ENCODE results near the gene SLC15A3. TPM values are rescaled to one million over a fixed set of nuclear protein-coding genes. Genes with fewer than 3 reads are reported as not detected.

Gene SLC15A3
- total and polyA plus RNA-seq, 2 experiments from 2014 or later = 14.2 to 15.8 TPM

- TF ChIP-seq, protein P1, sequence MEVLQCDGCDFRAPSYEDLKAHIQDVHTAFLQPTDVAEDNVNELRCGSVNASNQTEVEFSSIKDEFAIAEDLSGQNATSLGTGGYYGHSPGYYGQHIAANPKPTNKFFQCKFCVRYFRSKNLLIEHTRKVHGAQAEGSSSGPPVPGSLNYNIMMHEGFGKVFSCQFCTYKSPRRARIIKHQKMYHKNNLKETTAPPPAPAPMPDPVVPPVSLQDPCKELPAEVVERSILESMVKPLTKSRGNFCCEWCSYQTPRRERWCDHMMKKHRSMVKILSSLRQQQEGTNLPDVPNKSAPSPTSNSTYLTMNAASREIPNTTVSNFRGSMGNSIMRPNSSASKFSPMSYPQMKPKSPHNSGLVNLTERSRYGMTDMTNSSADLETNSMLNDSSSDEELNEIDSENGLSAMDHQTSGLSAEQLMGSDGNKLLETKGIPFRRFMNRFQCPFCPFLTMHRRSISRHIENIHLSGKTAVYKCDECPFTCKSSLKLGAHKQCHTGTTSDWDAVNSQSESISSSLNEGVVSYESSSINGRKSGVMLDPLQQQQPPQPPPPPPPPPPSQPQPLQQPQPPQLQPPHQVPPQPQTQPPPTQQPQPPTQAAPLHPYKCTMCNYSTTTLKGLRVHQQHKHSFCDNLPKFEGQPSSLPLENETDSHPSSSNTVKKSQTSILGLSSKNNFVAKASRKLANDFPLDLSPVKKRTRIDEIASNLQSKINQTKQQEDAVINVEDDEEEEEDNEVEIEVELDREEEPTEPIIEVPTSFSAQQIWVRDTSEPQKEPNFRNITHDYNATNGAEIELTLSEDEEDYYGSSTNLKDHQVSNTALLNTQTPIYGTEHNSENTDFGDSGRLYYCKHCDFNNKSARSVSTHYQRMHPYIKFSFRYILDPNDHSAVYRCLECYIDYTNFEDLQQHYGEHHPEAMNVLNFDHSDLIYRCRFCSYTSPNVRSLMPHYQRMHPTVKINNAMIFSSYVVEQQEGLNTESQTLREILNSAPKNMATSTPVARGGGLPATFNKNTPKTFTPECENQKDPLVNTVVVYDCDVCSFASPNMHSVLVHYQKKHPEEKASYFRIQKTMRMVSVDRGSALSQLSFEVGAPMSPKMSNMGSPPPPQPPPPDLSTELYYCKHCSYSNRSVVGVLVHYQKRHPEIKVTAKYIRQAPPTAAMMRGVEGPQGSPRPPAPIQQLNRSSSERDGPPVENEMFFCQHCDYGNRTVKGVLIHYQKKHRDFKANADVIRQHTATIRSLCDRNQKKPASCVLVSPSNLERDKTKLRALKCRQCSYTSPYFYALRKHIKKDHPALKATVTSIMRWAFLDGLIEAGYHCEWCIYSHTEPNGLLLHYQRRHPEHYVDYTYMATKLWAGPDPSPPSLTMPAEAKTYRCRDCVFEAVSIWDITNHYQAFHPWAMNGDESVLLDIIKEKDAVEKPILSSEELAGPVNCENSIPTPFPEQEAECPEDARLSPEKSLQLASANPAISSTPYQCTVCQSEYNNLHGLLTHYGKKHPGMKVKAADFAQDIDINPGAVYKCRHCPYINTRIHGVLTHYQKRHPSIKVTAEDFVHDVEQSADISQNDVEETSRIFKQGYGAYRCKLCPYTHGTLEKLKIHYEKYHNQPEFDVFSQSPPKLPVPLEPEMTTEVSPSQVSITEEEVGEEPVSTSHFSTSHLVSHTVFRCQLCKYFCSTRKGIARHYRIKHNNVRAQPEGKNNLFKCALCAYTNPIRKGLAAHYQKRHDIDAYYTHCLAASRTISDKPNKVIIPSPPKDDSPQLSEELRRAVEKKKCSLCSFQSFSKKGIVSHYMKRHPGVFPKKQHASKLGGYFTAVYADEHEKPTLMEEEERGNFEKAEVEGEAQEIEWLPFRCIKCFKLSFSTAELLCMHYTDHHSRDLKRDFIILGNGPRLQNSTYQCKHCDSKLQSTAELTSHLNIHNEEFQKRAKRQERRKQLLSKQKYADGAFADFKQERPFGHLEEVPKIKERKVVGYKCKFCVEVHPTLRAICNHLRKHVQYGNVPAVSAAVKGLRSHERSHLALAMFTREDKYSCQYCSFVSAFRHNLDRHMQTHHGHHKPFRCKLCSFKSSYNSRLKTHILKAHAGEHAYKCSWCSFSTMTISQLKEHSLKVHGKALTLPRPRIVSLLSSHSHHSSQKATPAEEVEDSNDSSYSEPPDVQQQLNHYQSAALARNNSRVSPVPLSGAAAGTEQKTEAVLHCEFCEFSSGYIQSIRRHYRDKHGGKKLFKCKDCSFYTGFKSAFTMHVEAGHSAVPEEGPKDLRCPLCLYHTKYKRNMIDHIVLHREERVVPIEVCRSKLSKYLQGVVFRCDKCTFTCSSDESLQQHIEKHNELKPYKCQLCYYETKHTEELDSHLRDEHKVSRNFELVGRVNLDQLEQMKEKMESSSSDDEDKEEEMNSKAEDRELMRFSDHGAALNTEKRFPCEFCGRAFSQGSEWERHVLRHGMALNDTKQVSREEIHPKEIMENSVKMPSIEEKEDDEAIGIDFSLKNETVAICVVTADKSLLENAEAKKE (CRISPR knock-in tag; IDR thresholded peaks at IDR 0.05) = no peak
- TF ChIP-seq NANOG (IDR thresholded peaks at IDR 0.05; ENCODE audit: borderline replicate concordance) = no peak
Observed at GRCh38 chr11:60897496-60897895, 54.5 kb downstream of the SLC15A3 start (continued).

DNA sequence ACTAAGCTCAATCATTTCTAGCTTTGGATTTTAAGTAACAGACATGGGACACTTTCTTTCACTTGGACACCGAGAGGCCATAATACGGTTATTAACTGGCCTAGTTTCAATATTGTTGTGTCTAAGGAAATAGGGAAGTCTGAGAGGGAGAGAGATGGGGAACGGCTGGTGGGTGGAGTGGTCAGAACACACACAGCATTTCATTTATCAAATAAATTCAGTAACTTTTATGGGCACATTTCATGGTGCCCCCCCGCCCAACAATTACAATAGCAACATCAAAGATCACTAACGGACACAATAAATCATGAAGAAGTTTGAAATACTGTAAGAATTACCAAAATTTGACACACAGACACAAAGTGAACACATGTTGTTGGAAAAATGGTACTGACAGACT is 56.3 kb downstream of the SLC15A3 start:
- ATAC-seq (no peak), DNase-seq (ENCODE audit: low spot score) (no peak)
- no peaks in the 10 kb centered on the region for H3K9me3 Mint-ChIP-seq
- no peak overlapping the region for H2AFZ ChIP-seq
- no peak overlapping the region for H3K27ac Mint-ChIP-seq
- H4K20me1 ChIP-seq (replicated peaks; ENCODE audit: insufficient read depth) = peaks cover 16% of the 10 kb centered on the region
- H3K4me2 ChIP-seq = no peak overlapping the region
- H3K27ac ChIP-seq (ENCODE audit: low read depth) = no peak overlapping the region
- H3K79me2 ChIP-seq (replicated peaks; ENCODE audit: insufficient read depth) = no peaks in the 10 kb centered on the region
- peaks cover 5% of the 10 kb centered on the region for H3K27me3 Mint-ChIP-seq (ENCODE audit: insufficient read depth, low read depth, poor library complexity)
- H3K4me1 Mint-ChIP-seq = no peaks in the 10 kb centered on the region
- no peak overlapping the region for H3K4me3 Mint-ChIP-seq
- peaks cover 75% of the 10 kb centered on the region for H3K36me3 Mint-ChIP-seq (ENCODE audit: low read depth)
- no peaks in the 10 kb centered on the region for H3K4me1 ChIP-seq (ENCODE audit: insufficient read depth)
- H3K9me2 ChIP-seq (ENCODE audit: insufficient read depth) = no peaks in the 10 kb centered on the region
- no peak overlapping the region for H3K4me3 ChIP-seq
- H3F3A ChIP-seq (replicated peaks; ENCODE audit: low read depth) = no peaks in the 10 kb centered on the region
- H3K27me3 ChIP-seq (ENCODE audit: insufficient read depth) = no peaks in the 10 kb centered on the region
- H3K36me3 ChIP-seq (ENCODE audit: insufficient read depth) = peaks cover 52% of the 10 kb centered on the region
- no peak for TF ChIP-seq NANOG (IDR thresholded peaks at IDR 0.05; ENCODE audit: borderline replicate concordance)
- TF ChIP-seq, protein P2, sequence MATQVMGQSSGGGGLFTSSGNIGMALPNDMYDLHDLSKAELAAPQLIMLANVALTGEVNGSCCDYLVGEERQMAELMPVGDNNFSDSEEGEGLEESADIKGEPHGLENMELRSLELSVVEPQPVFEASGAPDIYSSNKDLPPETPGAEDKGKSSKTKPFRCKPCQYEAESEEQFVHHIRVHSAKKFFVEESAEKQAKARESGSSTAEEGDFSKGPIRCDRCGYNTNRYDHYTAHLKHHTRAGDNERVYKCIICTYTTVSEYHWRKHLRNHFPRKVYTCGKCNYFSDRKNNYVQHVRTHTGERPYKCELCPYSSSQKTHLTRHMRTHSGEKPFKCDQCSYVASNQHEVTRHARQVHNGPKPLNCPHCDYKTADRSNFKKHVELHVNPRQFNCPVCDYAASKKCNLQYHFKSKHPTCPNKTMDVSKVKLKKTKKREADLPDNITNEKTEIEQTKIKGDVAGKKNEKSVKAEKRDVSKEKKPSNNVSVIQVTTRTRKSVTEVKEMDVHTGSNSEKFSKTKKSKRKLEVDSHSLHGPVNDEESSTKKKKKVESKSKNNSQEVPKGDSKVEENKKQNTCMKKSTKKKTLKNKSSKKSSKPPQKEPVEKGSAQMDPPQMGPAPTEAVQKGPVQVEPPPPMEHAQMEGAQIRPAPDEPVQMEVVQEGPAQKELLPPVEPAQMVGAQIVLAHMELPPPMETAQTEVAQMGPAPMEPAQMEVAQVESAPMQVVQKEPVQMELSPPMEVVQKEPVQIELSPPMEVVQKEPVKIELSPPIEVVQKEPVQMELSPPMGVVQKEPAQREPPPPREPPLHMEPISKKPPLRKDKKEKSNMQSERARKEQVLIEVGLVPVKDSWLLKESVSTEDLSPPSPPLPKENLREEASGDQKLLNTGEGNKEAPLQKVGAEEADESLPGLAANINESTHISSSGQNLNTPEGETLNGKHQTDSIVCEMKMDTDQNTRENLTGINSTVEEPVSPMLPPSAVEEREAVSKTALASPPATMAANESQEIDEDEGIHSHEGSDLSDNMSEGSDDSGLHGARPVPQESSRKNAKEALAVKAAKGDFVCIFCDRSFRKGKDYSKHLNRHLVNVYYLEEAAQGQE (IDR thresholded peaks at IDR 0.05; ENCODE audit: unreplicated experiment) = no peak
- TF ChIP-seq, protein P1 (CRISPR knock-in tag; IDR thresholded peaks at IDR 0.05) = no peak
